ENCODE data around the gene SCYGR5. TPM values are rescaled to one million over a fixed set of nuclear protein-coding genes. Genes with fewer than 3 reads are reported as not detected.

The SCYGR5 gene
- total and polyA plus RNA-seq, 2 donors (not counting 1 experiment from before 2014, with no cell fraction given), result not detected

GRCh38 chr2:227625420-227625819 is 41.2 kb upstream of the SCYGR5 start:
- Histone ChIP-seq H3K9me3 (ENCODE audit: control insufficient read depth, insufficient read depth, low read depth, low read length) (no peaks in the 10 kb centered on the region), H3K79me2 (ENCODE audit: control insufficient read depth, insufficient read depth, low read length) (no peaks in the 10 kb centered on the region), H2AFZ (ENCODE audit: low read length) (no peak overlapping the region), H3K27ac (ENCODE audit: insufficient read depth, low read length) (no peak overlapping the region), H3K4me2 (ENCODE audit: extremely low read depth, insufficient read depth, low read length) (no peak overlapping the region), H4K20me1 (ENCODE audit: control insufficient read depth, extremely low read depth, insufficient read depth, low read length) (no peaks in the 10 kb centered on the region), H3K27me3 (ENCODE audit: control insufficient read depth, insufficient read depth, low read length) (no peaks in the 10 kb centered on the region), H3K9ac (ENCODE audit: insufficient read depth, low read length) (no peak overlapping the region), H3K4me1 (ENCODE audit: control insufficient read depth, extremely low read depth, insufficient read depth, low read length) (peaks cover 3% of the 10 kb centered on the region), H3K36me3 (ENCODE audit: control insufficient read depth, insufficient read depth, low read length) (no peaks in the 10 kb centered on the region), H3K4me3 (replicated peaks in 1 of 4; ENCODE audit: control extremely low read depth in 1 of 4, insufficient read depth in 1 of 4, low read depth in 3 of 4, low read length in 4 of 4) (no peak overlapping the region)
- TF ChIP-seq EZH2 (IDR thresholded peaks at IDR 0.05; ENCODE audit: low read length, missing control alignments) (no peak), CTCF (conservative IDR thresholded peaks at IDR 0.05 in 1 of 2, IDR thresholded peaks at IDR 0.05 in 1 of 2; ENCODE audit: low read depth in 1 of 2, low read length in 2 of 2) (no peak)
- DNase-seq (ENCODE audit: low read depth in 2 of 2), result no peak

DNA sequence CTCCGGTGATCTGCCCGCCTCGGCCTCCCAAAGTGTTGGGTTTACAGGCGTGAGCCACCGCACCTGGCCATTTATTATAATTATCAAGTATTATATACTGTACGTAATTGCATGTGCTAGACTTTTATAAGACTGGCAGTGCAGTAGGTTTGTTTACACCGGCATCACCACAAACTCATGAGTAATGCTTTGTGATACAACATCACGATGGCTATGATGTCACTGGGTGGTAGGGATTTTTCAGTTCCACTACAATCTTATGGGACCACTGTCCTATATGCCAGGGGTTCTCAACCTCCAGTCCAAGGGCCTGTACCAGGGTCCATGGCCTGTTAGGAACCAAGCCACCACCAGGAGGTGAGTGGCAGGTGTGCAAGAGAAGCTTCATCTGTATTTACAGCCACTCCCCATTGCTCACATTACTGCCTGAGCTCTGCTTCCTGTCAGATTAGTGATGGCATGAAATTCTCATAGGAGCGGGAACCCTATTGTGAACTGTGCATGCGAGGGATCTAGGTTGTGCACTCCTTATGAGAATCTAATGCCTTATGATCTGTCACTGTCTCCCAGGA is 39.9 kb upstream of the SCYGR5 start:
- Histone ChIP-seq H3K27me3 (ENCODE audit: control insufficient read depth, insufficient read depth, low read length) (no peaks in the 10 kb centered on the region), H4K20me1 (ENCODE audit: control insufficient read depth, extremely low read depth, insufficient read depth, low read length) (no peaks in the 10 kb centered on the region), H3K36me3 (ENCODE audit: control insufficient read depth, insufficient read depth, low read length) (no peaks in the 10 kb centered on the region), H2AFZ (ENCODE audit: low read length) (no peak overlapping the region), H3K4me2 (ENCODE audit: extremely low read depth, insufficient read depth, low read length) (no peak overlapping the region), H3K27ac (ENCODE audit: insufficient read depth, low read length) (no peak overlapping the region), H3K9me3 (ENCODE audit: control insufficient read depth, insufficient read depth, low read depth, low read length) (no peaks in the 10 kb centered on the region), H3K4me1 (ENCODE audit: control insufficient read depth, extremely low read depth, insufficient read depth, low read length) (peaks cover 3% of the 10 kb centered on the region), H3K79me2 (ENCODE audit: control insufficient read depth, insufficient read depth, low read length) (no peaks in the 10 kb centered on the region), H3K9ac (ENCODE audit: insufficient read depth, low read length) (no peak overlapping the region), H3K4me3 (replicated peaks in 1 of 4; ENCODE audit: control extremely low read depth in 1 of 4, insufficient read depth in 1 of 4, low read depth in 3 of 4, low read length in 4 of 4) (no peak overlapping the region)
- TF ChIP-seq CTCF (conservative IDR thresholded peaks at IDR 0.05 in 1 of 2, IDR thresholded peaks at IDR 0.05 in 1 of 2; ENCODE audit: low read depth in 1 of 2, low read length in 2 of 2) (no peak), EZH2 (IDR thresholded peaks at IDR 0.05; ENCODE audit: low read length, missing control alignments) (no peak)
- DNase-seq (ENCODE audit: low read depth in 2 of 2), result no peak

DNA sequence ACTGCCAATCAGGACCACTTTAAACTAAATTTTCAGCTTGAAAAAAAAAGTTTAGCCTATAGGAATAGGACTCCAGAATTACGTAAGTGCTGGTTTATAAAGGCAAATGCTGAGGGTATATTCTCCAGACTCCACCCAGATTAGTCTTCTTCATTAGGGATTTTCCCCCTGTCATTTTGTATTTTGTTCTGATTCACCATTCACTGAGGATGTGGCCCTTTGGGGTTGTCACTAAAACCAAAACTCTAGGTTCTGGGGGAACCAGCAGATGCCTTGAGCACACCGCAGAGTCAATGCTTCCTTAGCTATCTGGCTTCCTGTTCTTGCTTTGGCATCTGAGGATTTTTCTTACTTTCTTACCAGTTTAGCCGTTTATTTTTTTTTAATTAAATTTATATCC is 38.8 kb upstream of the SCYGR5 start:
- Histone ChIP-seq H3K4me1 (ENCODE audit: control insufficient read depth, extremely low read depth, insufficient read depth, low read length) (peaks cover 3% of the 10 kb centered on the region), H3K27me3 (ENCODE audit: control insufficient read depth, insufficient read depth, low read length) (no peaks in the 10 kb centered on the region), H3K4me2 (ENCODE audit: extremely low read depth, insufficient read depth, low read length) (no peak overlapping the region), H3K9ac (ENCODE audit: insufficient read depth, low read length) (no peak overlapping the region), H3K9me3 (ENCODE audit: control insufficient read depth, insufficient read depth, low read depth, low read length) (no peaks in the 10 kb centered on the region), H3K79me2 (ENCODE audit: control insufficient read depth, insufficient read depth, low read length) (no peaks in the 10 kb centered on the region), H2AFZ (ENCODE audit: low read length) (no peak overlapping the region), H4K20me1 (ENCODE audit: control insufficient read depth, extremely low read depth, insufficient read depth, low read length) (no peaks in the 10 kb centered on the region), H3K27ac (ENCODE audit: insufficient read depth, low read length) (no peak overlapping the region), H3K4me3 (replicated peaks in 1 of 4; ENCODE audit: control extremely low read depth in 1 of 4, insufficient read depth in 1 of 4, low read depth in 3 of 4, low read length in 4 of 4) (no peak overlapping the region), H3K36me3 (ENCODE audit: control insufficient read depth, insufficient read depth, low read length) (no peaks in the 10 kb centered on the region)
- TF ChIP-seq CTCF (conservative IDR thresholded peaks at IDR 0.05 in 1 of 2, IDR thresholded peaks at IDR 0.05 in 1 of 2; ENCODE audit: low read depth in 1 of 2, low read length in 2 of 2), result no peak
- TF ChIP-seq EZH2 (IDR thresholded peaks at IDR 0.05; ENCODE audit: low read length, missing control alignments), result no peak
- no peak for DNase-seq (ENCODE audit: low read depth in 2 of 2)

Data from fibroblast of lung (primary cell).